Calu3 (cell line): ENCODE measurements around the gene STEAP1B. TPM values are rescaled to one million over a fixed set of nuclear protein-coding genes. Genes with fewer than 3 reads are reported as not detected.
A peak's percentile ranks its signal among the peaks of the same experiment; 100 is the strongest.
"Not testable (repeated sequence)": the region's sequence is repeated elsewhere in the genome, so short reads cannot be mapped to it uniquely, and the experiment has no call there.

ENCODE experiments used
- BruUV-seq: library from RNA; stranded (reverse); fragments of 400-500 nt; replicated peaks from 2 replicates; lab custom pipeline; 2021; lab: Mats Ljungman, UMichigan
- CTCF ChIA-PET: fragments of 300-600 bp; sonication (Branson Sonifier 250); formaldehyde crosslinking; loops from one replicate; lab custom pipeline; 2022; ENCODE audit warnings: antibody characterized with exemption; lab: Charles Lee
- DNase-seq: peaks from one replicate; pipeline ENCODE4 v3.0.0; 2022
- H3K27ac Mint-ChIP-seq: one replicate; pipeline ENCODE4 v1.8.0; 2022; ENCODE audit warnings: mixed read lengths; ENCODE audit not compliant: unreplicated experiment
- H3K27me3 Mint-ChIP-seq: one replicate; pipeline ENCODE4 v1.8.0; 2022; ENCODE audit warnings: mixed read lengths; ENCODE audit not compliant: unreplicated experiment
- H3K36me3 Mint-ChIP-seq: one replicate; pipeline ENCODE4 v1.8.0; 2022; ENCODE audit warnings: mild to moderate bottlenecking, moderate library complexity, mixed read lengths; ENCODE audit not compliant: insufficient read depth, unreplicated experiment
- H3K4me1 Mint-ChIP-seq: one replicate; pipeline ENCODE4 v1.8.0; 2022; ENCODE audit warnings: mild to moderate bottlenecking, low read depth, mixed read lengths; ENCODE audit not compliant: unreplicated experiment
- H3K4me3 Mint-ChIP-seq: one replicate; pipeline ENCODE4 v1.8.0; 2022; ENCODE audit warnings: mild to moderate bottlenecking, low read depth, moderate library complexity, mixed read lengths; ENCODE audit not compliant: unreplicated experiment
- H3K9me3 Mint-ChIP-seq: one replicate; pipeline ENCODE4 v1.8.0; 2022; ENCODE audit warnings: low read depth, mixed read lengths; ENCODE audit not compliant: unreplicated experiment
- intact Hi-C: fragments of 100-400 bp; cut with micrococcal nuclease; formaldehyde crosslinking; loops from one replicate; pipeline ENCODE4 v1.10.0; 2022; ENCODE audit not compliant: unreplicated experiment
- total RNA-seq: library from RNA; stranded (reverse); gene quantifications from 2 replicates; pipeline ENCODE4 v1.2.3, GENCODE V29; 2022
- TF ChIP-seq, protein P1 (sequence below): fragments of 200-600 bp; IDR thresholded peaks from one replicate; pipeline ENCODE4 v1.8.0; 2022; ENCODE audit warnings: antibody characterized with exemption; ENCODE audit not compliant: unreplicated experiment

Gene STEAP1B
- total RNA-seq, 1 experiment from 2014 or later = 2.6 TPM

DNA sequence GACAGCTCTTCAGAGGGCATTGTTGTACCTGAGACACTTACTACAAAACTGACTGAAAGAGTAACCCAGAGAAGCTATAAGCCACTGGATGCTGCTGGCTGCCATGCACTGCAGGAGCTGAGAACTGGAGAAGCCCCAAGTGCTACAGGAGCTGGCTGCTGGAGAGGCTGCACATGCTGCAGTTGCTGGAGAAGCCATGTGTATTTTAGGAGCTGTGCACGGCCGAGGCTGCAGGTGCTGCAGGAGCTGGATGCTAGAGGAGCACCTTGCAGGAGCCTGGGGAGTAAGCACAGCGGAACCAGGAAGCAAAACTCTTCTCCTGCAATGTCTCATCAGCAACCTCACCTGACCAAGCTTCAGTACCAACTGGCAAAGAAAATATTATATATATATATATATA is 45.5 kb downstream of the STEAP1B start:
- H3K27me3 Mint-ChIP-seq = no peaks in the 10 kb centered on the region

GRCh38 chr7:22452960-22453558 is 46.9 kb downstream of the STEAP1B start:
- Mint-ChIP-seq H3K36me3 (peaks cover 4% of the 10 kb centered on the region), H3K4me3 (peak overlapping the region; percentile 69), H3K27ac (no peak overlapping the region), H3K9me3 (peaks cover 4% of the 10 kb centered on the region), H3K4me1 (peaks cover 27% of the 10 kb centered on the region), H3K27me3 (no peaks in the 10 kb centered on the region)
- no peak for DNase-seq
- TF ChIP-seq, protein P1, sequence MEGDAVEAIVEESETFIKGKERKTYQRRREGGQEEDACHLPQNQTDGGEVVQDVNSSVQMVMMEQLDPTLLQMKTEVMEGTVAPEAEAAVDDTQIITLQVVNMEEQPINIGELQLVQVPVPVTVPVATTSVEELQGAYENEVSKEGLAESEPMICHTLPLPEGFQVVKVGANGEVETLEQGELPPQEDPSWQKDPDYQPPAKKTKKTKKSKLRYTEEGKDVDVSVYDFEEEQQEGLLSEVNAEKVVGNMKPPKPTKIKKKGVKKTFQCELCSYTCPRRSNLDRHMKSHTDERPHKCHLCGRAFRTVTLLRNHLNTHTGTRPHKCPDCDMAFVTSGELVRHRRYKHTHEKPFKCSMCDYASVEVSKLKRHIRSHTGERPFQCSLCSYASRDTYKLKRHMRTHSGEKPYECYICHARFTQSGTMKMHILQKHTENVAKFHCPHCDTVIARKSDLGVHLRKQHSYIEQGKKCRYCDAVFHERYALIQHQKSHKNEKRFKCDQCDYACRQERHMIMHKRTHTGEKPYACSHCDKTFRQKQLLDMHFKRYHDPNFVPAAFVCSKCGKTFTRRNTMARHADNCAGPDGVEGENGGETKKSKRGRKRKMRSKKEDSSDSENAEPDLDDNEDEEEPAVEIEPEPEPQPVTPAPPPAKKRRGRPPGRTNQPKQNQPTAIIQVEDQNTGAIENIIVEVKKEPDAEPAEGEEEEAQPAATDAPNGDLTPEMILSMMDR = no peak
- CTCF ChIA-PET = interaction anchor here (0.7 to 1.5 kb wide), 8 partner anchors 10 to 692 kb away, joined by 3 to 7 read pairs (median 5); no protein-coding TSS in a partner anchor
- no TSS peak for BruUV-seq
- intact Hi-C loops = loop anchor here (2.0 to 5.0 kb wide), 2 partner anchors 120 to 181 kb away; no protein-coding TSS in a partner anchor

More for the DNA sequence above, 45.5 kb downstream of the STEAP1B start:
- intact Hi-C loops = loop anchor here (5.0 kb wide), 1 partner anchor 182 kb away; no protein-coding TSS in a partner anchor
- Mint-ChIP-seq H3K36me3 (peaks cover 4% of the 10 kb centered on the region), H3K4me1 (peaks cover 20% of the 10 kb centered on the region), H3K4me3 (no peak overlapping the region), H3K27ac (no peak overlapping the region), H3K9me3 (peaks cover 3% of the 10 kb centered on the region)
- no TSS peak for BruUV-seq
- CTCF ChIA-PET = interaction anchor here (1.0 to 1.4 kb wide), 2 partner anchors 9 to 344 kb away, joined by 3 read pairs; no protein-coding TSS in a partner anchor
- TF ChIP-seq, protein P1 = no peak
- no peak for DNase-seq

DNA sequence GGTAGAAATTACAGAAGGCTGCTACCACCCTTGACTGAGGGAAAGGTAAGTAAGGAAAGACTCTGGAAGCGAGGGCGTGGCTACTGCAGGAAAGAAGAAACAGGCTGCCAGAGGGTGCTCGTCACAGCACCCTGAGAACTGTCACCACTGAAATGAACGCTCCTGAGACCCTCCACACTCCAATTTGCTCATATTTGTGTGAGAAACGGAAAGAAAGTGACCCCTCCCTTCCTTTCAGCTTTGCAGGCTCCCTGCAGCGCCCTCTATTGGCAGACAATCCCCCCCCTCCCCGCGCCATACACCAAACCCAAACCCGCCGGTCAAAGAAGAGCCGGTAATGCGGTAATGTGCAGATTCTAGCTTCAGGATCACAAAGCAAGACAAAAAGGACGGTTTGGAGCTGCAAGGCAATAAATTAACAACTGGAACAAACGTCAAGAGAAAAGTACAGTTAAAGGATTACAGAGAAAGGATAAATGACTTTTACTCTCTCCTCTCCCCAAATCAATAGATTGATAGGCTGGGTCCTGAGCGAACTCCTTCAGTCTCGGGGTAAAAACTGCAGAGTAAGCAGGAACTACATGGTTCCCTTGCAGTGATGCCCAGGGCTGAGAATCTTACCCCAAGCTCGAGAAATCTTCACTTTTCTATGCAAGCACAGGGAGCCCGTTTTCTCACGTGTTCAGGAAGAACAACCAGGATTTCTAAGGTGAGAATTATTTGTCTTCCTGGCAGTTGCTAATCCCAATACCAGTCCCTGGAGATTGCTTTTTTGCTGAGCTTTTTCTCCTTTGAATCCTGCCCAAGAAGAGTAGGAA is 47.6 kb downstream of the STEAP1B start:
- peak; percentile 91 for DNase-seq
- H3K4me3 Mint-ChIP-seq = peak overlapping the region; percentile 69
- H3K36me3 Mint-ChIP-seq = peaks cover 4% of the 10 kb centered on the region
- peaks cover 27% of the 10 kb centered on the region for H3K4me1 Mint-ChIP-seq
- TF ChIP-seq, protein P1 = peak; percentile 98
- BruUV-seq = no TSS peak
- no peaks in the 10 kb centered on the region for H3K27me3 Mint-ChIP-seq
- intact Hi-C loops = loop anchor here (2.0 to 5.0 kb wide), 2 partner anchors 120 to 180 kb away; no protein-coding TSS in a partner anchor
- peak overlapping the region; percentile 29 for H3K27ac Mint-ChIP-seq
- peaks cover 4% of the 10 kb centered on the region for H3K9me3 Mint-ChIP-seq
- CTCF ChIA-PET = interaction anchor here (0.7 to 1.5 kb wide), 10 partner anchors 9 to 692 kb away, joined by 3 to 7 read pairs (median 4); no protein-coding TSS in a partner anchor

GRCh38 chr7:22450013-22450412 is 50.0 kb downstream of the STEAP1B start:
- BruUV-seq, CTCF ChIA-PET, H3K27me3 Mint-ChIP-seq, H3K27ac Mint-ChIP-seq, H3K4me3 Mint-ChIP-seq, H3K9me3 Mint-ChIP-seq, H3K36me3 Mint-ChIP-seq, DNase-seq: not testable (repeated sequence)
- intact Hi-C loops = loop anchor here (5.0 kb wide), 1 partner anchor 178 kb away; no protein-coding TSS in a partner anchor
- H3K4me1 Mint-ChIP-seq = peaks cover 45% of the 10 kb centered on the region
